SJCRH30 (cell line): ENCODE measurements around the gene CACNB4. TPM values are rescaled to one million over a fixed set of nuclear protein-coding genes. Genes with fewer than 3 reads are reported as not detected.

Source experiments
- DNase-seq, 2 experiments: peaks; one replicate each; pipeline ENCODE4 v3.0.0-alpha.2; 2015 to 2020
- H3K27ac ChIP-seq: fragments of 250-450 bp; sonication (Bioruptor Pico); 2 replicates; pipeline ENCODE4 v1.5.1; 2020; ENCODE audit warnings: mild to moderate bottlenecking, moderate library complexity
- H3K27me3 ChIP-seq: fragments of 250-450 bp; sonication (Bioruptor Pico); 2 replicates; pipeline ENCODE4 v1.5.1; 2020; ENCODE audit warnings: mild to moderate bottlenecking, moderate library complexity
- H3K36me3 ChIP-seq: fragments of 250-450 bp; sonication (Bioruptor Pico); 2 replicates; pipeline ENCODE4 v1.5.1; 2020; ENCODE audit warnings: mild to moderate bottlenecking, moderate library complexity
- H3K4me1 ChIP-seq: fragments of 250-450 bp; sonication (Bioruptor Pico); 2 replicates; pipeline ENCODE4 v1.5.1; 2020; ENCODE audit warnings: mild to moderate bottlenecking, moderate library complexity
- H3K4me3 ChIP-seq: fragments of 250-450 bp; sonication (Bioruptor Pico); 2 replicates; pipeline ENCODE4 v1.5.1; 2020; ENCODE audit warnings: mild to moderate bottlenecking, moderate library complexity
- H3K9me3 ChIP-seq: fragments of 250-450 bp; sonication (Bioruptor Pico); replicated peaks from 2 replicates; pipeline ENCODE4 v1.5.1; 2020; ENCODE audit warnings: mild to moderate bottlenecking, moderate library complexity
- total RNA-seq: library from RNA; depleted of rRNA; stranded (reverse); fragments of >200 nt; shearing (Covaris generic); gene quantifications from 2 replicates; pipeline ENCODE4 v1.2.3, GENCODE V29; 2014

Gene CACNB4
- total RNA-seq, 1 experiment from 2014 or later, result 2.2 TPM

DNA sequence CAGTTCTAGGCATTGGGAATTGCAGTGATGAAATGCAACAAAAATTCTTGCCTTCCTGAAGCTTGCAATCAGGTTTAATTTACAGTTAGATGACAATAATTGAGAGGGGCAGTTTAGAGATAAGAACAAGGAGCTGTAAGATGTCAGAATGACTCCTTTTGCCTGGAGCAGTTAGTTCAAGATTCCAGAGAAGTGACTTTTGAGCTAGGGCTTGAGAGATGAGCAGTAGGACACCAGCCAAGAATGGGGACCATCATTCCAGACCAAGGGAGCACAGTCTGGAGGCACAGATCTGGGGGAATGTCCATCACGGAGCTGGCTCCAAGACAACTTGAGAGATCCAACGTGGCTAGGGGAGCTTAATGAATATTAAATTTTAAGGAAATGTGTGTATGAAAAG lies 26.8 kb downstream of the CACNB4 start:
- no peak for DNase-seq
- H3K27ac ChIP-seq, result no peak overlapping the region
- H3K27me3 ChIP-seq, result no peaks in the 10 kb centered on the region
- H3K9me3 ChIP-seq, result no peaks in the 10 kb centered on the region
- no peaks in the 10 kb centered on the region for H3K36me3 ChIP-seq
- no peak overlapping the region for H3K4me3 ChIP-seq
- H3K4me1 ChIP-seq, result no peaks in the 10 kb centered on the region

DNA sequence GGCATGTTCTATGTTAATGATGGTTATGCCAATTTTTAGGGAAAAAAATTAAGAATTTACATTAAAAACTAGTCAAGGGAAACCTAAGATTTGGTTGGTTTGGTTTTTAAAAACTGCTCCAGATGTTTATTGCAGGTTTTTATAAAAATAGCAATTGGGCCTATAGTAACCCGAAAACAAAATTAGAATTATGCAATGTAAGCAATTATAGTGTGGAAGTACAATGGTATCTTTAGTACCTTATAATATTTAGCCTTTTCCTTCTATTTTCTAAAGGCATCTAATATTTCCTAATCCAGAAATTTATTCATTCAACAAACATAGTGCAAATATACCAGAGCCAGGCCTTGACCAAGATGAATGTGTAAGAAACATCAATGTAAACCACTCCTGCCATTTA lies 27.3 kb downstream of the CACNB4 start:
- H3K4me1 ChIP-seq, result no peaks in the 10 kb centered on the region
- H3K27me3 ChIP-seq, result no peaks in the 10 kb centered on the region
- H3K4me3 ChIP-seq, result no peak overlapping the region
- H3K27ac ChIP-seq, result no peak overlapping the region
- H3K9me3 ChIP-seq, result no peaks in the 10 kb centered on the region
- no peak for DNase-seq
- no peaks in the 10 kb centered on the region for H3K36me3 ChIP-seq

DNA sequence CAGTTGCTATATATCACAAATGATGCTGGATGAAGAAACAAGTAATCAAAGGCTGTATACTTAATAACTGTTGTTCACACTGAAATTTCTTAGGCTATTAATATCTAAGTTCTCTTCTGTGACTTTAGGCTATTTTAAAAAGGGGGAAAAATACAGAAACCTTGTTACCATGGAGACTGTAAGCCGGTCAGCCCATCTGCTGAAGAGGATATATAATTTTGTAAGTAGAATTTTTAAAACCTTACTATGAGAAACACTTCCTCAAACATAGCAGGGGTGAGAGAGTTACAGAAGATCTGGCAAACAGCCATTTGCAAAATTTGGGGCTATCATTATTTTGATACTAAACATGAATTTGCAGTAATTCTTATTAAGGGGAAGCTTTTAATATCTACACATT lies 27.8 kb downstream of the CACNB4 start:
- Histone ChIP-seq H3K9me3 (no peaks in the 10 kb centered on the region), H3K27me3 (no peaks in the 10 kb centered on the region), H3K36me3 (no peaks in the 10 kb centered on the region), H3K4me1 (no peaks in the 10 kb centered on the region), H3K4me3 (no peak overlapping the region), H3K27ac (no peak overlapping the region)
- DNase-seq, result no peak

DNA sequence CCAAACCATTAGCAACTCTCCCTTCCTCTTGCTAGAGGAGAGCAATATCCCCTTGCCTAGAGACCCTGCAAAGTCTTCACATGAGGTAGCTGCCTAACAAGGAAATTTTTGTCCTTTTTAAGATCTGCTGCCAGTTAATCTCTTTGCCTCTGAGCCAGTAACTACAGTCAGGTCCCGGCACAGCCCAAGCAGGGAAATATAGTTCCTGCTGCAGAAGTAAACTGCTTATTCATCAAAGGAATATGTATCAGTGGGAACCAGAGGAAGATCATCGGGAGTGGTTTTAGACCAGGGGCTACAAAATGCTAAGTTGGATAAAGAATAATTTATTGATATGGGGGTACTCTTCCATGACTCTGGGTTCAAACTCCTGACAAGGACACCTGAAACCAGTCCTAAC lies 30.6 kb downstream of the CACNB4 start:
- no peak overlapping the region for H3K4me3 ChIP-seq
- DNase-seq, result no peak
- H3K4me1 ChIP-seq, result peaks cover under 1% of the 10 kb centered on the region; the same call in 1 of the 2 replicates
- no peak overlapping the region for H3K27ac ChIP-seq
- H3K9me3 ChIP-seq, result no peaks in the 10 kb centered on the region
- H3K27me3 ChIP-seq, result no peaks in the 10 kb centered on the region
- H3K36me3 ChIP-seq, result no peaks in the 10 kb centered on the region

DNA sequence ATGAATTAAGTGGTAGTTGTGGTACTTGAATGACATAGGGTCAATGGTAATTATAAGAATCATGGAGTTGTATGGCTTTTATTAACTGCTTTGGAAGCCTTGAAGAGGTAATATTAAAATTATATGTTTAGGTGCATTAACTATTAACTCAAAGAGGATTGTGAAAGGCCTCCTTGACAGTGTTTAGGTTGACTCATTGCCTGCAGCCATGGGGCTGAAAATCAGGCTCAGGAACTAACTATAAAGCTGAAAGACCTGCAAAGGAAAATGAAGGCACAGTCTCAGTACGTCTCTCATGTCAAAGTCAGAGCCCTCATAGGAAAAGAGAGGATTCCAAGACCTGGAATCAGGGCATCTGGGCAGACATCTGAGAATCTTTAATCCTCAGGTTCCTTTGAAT lies 31.0 kb downstream of the CACNB4 start:
- Histone ChIP-seq H3K36me3 (no peaks in the 10 kb centered on the region), H3K4me1 (peaks cover 4% of the 10 kb centered on the region), H3K27ac (no peak overlapping the region)

DNA sequence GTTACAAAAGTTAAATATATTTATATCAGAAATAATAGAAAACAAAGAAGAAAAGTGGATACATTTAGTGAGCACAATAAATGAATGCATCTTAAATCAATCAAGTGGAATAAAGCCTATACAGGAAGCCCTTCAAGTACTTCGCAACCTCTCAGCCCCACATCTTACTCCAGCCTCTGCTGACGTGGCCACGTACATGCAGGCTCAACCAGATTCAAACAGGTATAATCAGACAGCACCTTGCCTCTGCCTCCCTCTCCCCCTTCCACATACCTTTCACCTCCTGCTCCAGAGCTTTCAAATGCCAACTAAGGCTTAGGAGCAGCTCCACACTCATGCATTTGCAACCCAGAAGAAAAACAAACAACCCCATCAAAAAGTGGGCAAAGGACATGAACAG lies 32.9 kb downstream of the CACNB4 start:
- Histone ChIP-seq H3K4me3 (no peak overlapping the region), H3K27me3 (no peaks in the 10 kb centered on the region), H3K36me3 (no peaks in the 10 kb centered on the region), H3K4me1 (peaks cover 10% of the 10 kb centered on the region), H3K27ac (no peak overlapping the region), H3K9me3 (no peaks in the 10 kb centered on the region)
- DNase-seq, result no peak

More for the DNA sequence above, 31.0 kb downstream of the CACNB4 start:
- Histone ChIP-seq H3K27me3 (no peaks in the 10 kb centered on the region), H3K4me3 (no peak overlapping the region), H3K9me3 (no peaks in the 10 kb centered on the region)
- no peak for DNase-seq

DNA sequence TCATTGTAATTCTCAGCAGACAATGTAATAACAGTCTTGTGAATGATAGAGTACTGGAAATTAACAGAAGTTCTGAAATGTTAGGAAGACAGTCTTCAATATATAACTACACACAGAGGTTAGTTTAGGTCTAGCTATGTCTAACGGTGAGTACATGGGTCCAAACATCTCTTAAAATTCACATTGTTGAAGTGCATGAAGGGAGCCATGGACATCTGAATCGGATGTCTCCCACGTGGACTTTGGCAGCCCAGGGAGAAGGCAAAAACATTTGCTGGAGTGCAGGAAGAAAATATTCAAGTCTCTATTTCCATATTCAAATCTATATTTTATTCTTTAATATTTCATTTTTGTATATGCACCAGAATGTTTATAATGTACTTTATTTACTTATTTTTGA lies 34.8 kb downstream of the CACNB4 start:
- Histone ChIP-seq H3K4me1 (peaks cover 10% of the 10 kb centered on the region), H3K27ac (no peak overlapping the region), H3K4me3 (no peak overlapping the region), H3K36me3 (no peaks in the 10 kb centered on the region), H3K27me3 (no peaks in the 10 kb centered on the region), H3K9me3 (no peaks in the 10 kb centered on the region)
- no peak for DNase-seq

GRCh38 chr2:152063325-152063924 lies 35.4 kb downstream of the CACNB4 start:
- Histone ChIP-seq H3K9me3 (no peaks in the 10 kb centered on the region), H3K4me1 (peaks cover 10% of the 10 kb centered on the region), H3K4me3 (no peak overlapping the region), H3K27ac (no peak overlapping the region), H3K27me3 (no peaks in the 10 kb centered on the region), H3K36me3 (no peaks in the 10 kb centered on the region)
- DNase-seq, result no peak

DNA sequence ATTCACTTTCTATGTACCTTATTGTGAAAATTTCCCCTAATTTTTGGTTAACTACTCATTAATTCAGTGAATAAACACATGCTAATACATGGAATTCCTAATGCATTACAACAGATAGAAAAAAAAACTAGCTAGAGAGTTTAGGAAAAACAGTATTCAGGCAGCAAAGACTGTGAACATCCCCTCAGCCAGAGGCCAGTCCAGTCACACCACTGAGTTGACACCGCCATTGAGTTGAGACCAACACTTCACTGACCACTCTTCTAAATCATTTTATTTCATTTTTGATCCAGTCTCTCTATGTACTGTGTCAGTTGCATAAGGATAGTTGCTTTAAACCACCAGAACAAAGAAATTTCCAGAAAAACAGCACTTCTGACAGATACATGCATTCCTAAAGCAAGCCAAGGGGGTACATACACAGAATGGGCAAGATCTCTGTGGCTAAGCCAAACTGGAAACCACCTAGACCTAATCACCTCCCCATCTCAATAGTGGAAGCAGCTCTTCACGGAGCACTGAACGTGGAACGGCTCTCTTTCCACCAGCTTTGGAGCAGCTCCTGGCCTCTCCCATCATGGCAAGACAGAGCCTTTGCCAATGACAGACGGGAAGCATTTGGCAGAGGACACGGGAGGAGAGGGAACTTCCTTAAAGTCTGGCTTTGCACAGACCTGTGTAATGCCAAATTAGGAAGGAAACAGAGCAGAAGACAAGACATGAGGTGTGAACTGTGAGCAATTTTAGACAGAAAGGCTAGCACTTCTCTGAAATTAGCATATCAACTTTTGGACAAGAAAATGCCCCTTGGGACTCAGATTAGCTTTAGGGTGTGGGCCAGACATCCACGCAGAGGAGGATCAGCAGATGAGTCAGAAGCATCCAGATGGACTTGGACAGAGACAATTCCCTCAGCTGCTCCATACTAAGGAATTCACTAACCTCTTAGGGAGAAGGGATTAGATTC lies 36.4 kb downstream of the CACNB4 start:
- H3K4me3 ChIP-seq, result no peak overlapping the region
- no peaks in the 10 kb centered on the region for H3K9me3 ChIP-seq
- peak; percentile 17 to 30 for DNase-seq
- no peaks in the 10 kb centered on the region for H3K27me3 ChIP-seq
- H3K36me3 ChIP-seq, result no peaks in the 10 kb centered on the region
- peaks cover 10% of the 10 kb centered on the region for H3K4me1 ChIP-seq
- H3K27ac ChIP-seq, result no peak overlapping the region

DNA sequence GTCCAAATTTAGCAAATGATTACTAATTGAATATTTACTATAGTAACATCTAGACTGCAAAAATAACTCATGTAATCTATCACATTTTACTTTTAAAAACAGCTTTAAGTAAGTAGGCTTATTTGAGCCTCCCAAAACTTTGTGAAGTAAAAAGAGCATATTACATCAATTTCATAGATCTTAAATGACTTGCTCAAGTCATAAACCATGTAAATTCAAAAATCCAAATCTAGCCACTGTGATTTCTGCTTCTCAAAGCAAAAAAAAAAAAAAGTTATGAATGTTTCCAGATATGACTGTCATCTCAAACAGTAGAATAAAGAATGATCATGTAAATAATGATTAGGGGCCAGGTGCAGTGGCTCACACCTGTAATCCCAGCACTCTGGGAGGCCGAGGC lies 37.5 kb downstream of the CACNB4 start:
- no peak for DNase-seq
- H3K4me1 ChIP-seq, result peaks cover 10% of the 10 kb centered on the region
- H3K27ac ChIP-seq, result no peak overlapping the region
- H3K4me3 ChIP-seq, result no peak overlapping the region
- H3K36me3 ChIP-seq, result no peaks in the 10 kb centered on the region
- H3K9me3 ChIP-seq, result no peaks in the 10 kb centered on the region
- H3K27me3 ChIP-seq, result no peaks in the 10 kb centered on the region

DNA sequence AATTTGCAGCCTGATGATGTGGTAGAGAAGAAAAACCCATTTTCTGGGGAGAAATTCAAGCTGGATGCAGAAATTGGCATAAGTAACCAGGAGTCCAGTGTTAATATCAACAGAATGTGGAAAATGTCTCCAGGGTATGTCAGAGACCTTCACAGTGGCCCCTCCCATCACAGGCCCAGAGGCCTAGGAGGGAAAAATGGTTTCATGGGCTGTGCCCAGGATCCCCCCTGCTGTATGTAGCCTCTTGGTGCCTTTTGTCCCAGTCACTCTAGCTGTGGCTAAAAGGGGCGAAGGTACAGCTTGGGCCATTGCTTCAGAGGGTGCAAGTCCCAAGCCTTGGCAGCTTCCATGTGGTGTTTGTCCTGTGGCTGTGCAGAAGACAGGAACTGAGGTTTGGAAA lies 40.2 kb downstream of the CACNB4 start:
- no peak overlapping the region for H3K4me3 ChIP-seq
- no peaks in the 10 kb centered on the region for H3K27me3 ChIP-seq
- H3K4me1 ChIP-seq, result peaks cover 14% of the 10 kb centered on the region
- DNase-seq, result no peak
- H3K27ac ChIP-seq, result no peak overlapping the region
- no peaks in the 10 kb centered on the region for H3K36me3 ChIP-seq
- H3K9me3 ChIP-seq, result no peaks in the 10 kb centered on the region

- peaks cover 3% of the 10 kb centered on the region; the same call in 1 of the 2 replicates for H3K4me1 ChIP-seq
- no peaks in the 10 kb centered on the region for H3K9me3 ChIP-seq
- DNase-seq, result no peak
- H3K4me3 ChIP-seq, result no peak overlapping the region
- no peak overlapping the region for H3K27ac ChIP-seq
- H3K27me3 ChIP-seq, result no peaks in the 10 kb centered on the region
- no peaks in the 10 kb centered on the region for H3K36me3 ChIP-seq
Observed at GRCh38 chr2:152056418-152056817, 42.4 kb downstream of the CACNB4 start.

DNA sequence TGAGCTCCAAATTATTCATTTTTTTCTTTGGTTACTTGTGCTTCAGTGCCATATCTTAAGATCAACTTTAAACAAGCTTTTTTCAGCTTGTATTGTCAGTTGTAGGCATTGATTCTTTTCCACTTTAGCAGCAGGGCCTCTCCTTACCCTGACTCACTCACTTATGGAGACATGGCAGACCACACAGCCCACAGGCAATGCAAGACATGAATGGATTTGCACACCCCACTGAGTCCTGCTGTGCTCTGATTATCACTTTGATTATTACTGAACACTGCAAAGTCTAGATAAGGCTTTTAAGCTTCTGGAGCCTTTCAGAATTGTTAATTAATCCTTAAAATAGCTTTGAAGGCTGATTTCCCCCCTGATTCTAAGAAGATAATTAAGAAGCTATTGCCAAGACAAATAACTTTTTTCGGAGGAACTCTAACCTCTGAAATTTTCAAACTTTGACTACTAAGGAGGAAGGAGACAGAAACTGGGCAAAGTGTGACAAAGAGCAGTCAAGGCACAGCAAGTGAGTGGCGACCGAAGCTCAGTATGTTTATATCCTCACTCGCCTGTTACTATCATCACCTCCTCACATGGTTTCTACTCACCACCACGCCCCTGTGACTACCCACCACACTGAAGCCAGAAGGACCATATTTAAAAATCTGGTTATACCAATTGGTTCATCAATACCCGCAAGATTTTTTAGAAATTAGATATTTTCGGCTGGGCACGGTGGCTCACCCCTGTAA lies 43.3 kb downstream of the CACNB4 start:
- H3K4me3 ChIP-seq, result no peak overlapping the region
- H3K4me1 ChIP-seq, result peaks cover 3% of the 10 kb centered on the region; the same call in 1 of the 2 replicates
- H3K9me3 ChIP-seq, result no peaks in the 10 kb centered on the region
- H3K36me3 ChIP-seq, result no peaks in the 10 kb centered on the region
- no peaks in the 10 kb centered on the region for H3K27me3 ChIP-seq
- no peak overlapping the region for H3K27ac ChIP-seq
- no peak for DNase-seq

DNA sequence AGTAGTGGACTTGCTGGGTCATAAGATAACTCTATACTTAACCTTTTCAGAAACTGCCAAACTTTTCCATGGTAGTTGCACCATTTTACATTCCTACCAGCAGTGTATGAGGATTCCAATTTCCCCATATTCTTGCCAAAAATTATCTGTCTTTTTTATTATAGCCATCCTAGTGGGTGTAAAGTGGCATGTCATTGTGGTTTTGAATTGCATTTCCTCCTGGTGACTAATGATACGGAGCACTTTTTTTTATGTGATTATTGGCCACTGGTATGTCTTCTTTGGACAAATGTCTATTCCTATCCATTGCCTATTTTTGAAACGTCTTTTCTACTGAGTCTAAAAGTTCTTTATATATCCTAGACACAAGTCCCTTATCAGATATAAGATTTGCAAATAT lies 44.3 kb downstream of the CACNB4 start:
- H3K27me3 ChIP-seq, result no peaks in the 10 kb centered on the region
- H3K36me3 ChIP-seq, result no peaks in the 10 kb centered on the region
- no peaks in the 10 kb centered on the region for H3K9me3 ChIP-seq
- H3K27ac ChIP-seq, result no peak overlapping the region
- no peak for DNase-seq
- H3K4me3 ChIP-seq, result no peak overlapping the region
- H3K4me1 ChIP-seq, result peaks cover 3% of the 10 kb centered on the region; the same call in 1 of the 2 replicates

GRCh38 chr2:152051436-152051835 lies 47.4 kb downstream of the CACNB4 start:
- Histone ChIP-seq H3K27me3 (no peaks in the 10 kb centered on the region), H3K27ac (no peak overlapping the region), H3K9me3 (no peaks in the 10 kb centered on the region), H3K4me3 (no peak overlapping the region), H3K36me3 (no peaks in the 10 kb centered on the region), H3K4me1 (peaks cover 3% of the 10 kb centered on the region; the same call in 1 of the 2 replicates)
- DNase-seq, result no peak
